RWPE2 (cell line): ENCODE data around the gene BCL7A.

ENCODE experiments used
- ATAC-seq: fragments of 200-7000 bp; cut with Tn5 transposase; 3 replicates; pipeline ENCODE4 v1.9.1; 2021; ENCODE audit warnings: low read depth
- DNase-seq: peaks from one replicate; pipeline ENCODE4 v3.0.0-alpha.2; 2020; ENCODE audit warnings: low spot score
- H3K27ac ChIP-seq: fragments of 450-650 bp; 2 replicates; pipeline ENCODE4 v1.5.1; 2017; ENCODE audit warnings: mild to moderate bottlenecking; ENCODE audit not compliant: poor library complexity, severe bottlenecking
- H3K27me3 ChIP-seq: fragments of 250-450 bp; sonication (Bioruptor Pico); 2 replicates; pipeline ENCODE4 v1.5.1; 2021; ENCODE audit warnings: mild to moderate bottlenecking, moderate library complexity; ENCODE audit not compliant: insufficient read depth, poor library complexity, severe bottlenecking
- H3K36me3 ChIP-seq: fragments of 250-450 bp; sonication (Bioruptor Pico); 2 replicates; pipeline ENCODE4 v1.5.1; 2020; ENCODE audit warnings: low read depth, mild to moderate bottlenecking, moderate library complexity
- H3K4me1 ChIP-seq: fragments of 250-450 bp; sonication (Bioruptor Pico); 2 replicates; pipeline ENCODE4 v1.5.1; 2021; ENCODE audit warnings: mild to moderate bottlenecking, moderate library complexity; ENCODE audit not compliant: insufficient read depth, poor library complexity, severe bottlenecking
- H3K4me3 ChIP-seq: fragments of 250-450 bp; sonication (Bioruptor Pico); 2 replicates; pipeline ENCODE4 v1.5.1; 2021; ENCODE audit warnings: mild to moderate bottlenecking, moderate library complexity; ENCODE audit not compliant: severe bottlenecking
- H3K9me3 ChIP-seq: fragments of 250-450 bp; sonication (Bioruptor Pico); 2 replicates; pipeline ENCODE4 v1.5.1; 2021; ENCODE audit warnings: mild to moderate bottlenecking, moderate library complexity; ENCODE audit not compliant: severe bottlenecking
- CTCF ChIP-seq: fragments of 450-650 bp; IDR thresholded peaks from one replicate; pipeline ENCODE4 v1.5.1; 2017; ENCODE audit warnings: mild to moderate bottlenecking, moderate library complexity; ENCODE audit not compliant: poor library complexity, severe bottlenecking

The BCL7A gene

GRCh38 chr12:122042910-122043309 lies 21.2 kb downstream of the BCL7A start:
- H3K36me3 ChIP-seq: peaks cover 48% of the 10 kb centered on the region
- no peak for DNase-seq
- H3K27ac ChIP-seq: no peak overlapping the region
- ATAC-seq: no peak
- TF ChIP-seq CTCF: no peak
- H3K4me3 ChIP-seq: no peak overlapping the region
- no peaks in the 10 kb centered on the region for H3K9me3 ChIP-seq
- H3K27me3 ChIP-seq: no peaks in the 10 kb centered on the region
- no peaks in the 10 kb centered on the region for H3K4me1 ChIP-seq

DNA sequence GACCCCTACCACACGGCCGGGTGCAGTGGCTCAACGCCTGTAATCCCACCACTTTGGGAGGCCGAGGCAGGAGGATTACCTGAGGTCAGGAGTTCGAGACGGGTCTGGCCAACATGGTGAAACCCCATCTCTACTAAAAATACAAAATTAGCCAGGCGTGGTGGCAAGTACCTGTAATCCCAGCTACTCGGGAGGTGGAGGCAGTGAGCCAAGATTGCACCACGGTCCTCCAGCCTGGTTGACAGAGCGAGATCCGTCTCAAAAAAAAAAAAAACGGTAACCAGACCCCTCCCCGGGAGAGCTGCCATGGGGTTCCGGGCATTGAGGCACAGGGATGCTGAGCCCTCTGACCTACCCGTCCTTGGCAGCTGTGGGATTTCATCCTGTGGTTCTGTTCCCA lies 21.8 kb downstream of the BCL7A start:
- TF ChIP-seq CTCF: no peak
- H3K4me3 ChIP-seq: no peak overlapping the region
- H3K27ac ChIP-seq: no peak overlapping the region
- H3K27me3 ChIP-seq: no peaks in the 10 kb centered on the region
- no peaks in the 10 kb centered on the region for H3K9me3 ChIP-seq
- H3K36me3 ChIP-seq: peaks cover 47% of the 10 kb centered on the region
- ATAC-seq (no peak), DNase-seq (no peak)
- no peaks in the 10 kb centered on the region for H3K4me1 ChIP-seq

- Histone ChIP-seq H3K27me3 (no peaks in the 10 kb centered on the region), H3K36me3 (peaks cover 39% of the 10 kb centered on the region), H3K27ac (no peak overlapping the region), H3K9me3 (no peaks in the 10 kb centered on the region), H3K4me3 (no peak overlapping the region), H3K4me1 (no peaks in the 10 kb centered on the region)
- DNase-seq (no peak), ATAC-seq (no peak)
- TF ChIP-seq CTCF: no peak
Observed at GRCh38 chr12:122045262-122045661, 23.6 kb downstream of the BCL7A start.

DNA sequence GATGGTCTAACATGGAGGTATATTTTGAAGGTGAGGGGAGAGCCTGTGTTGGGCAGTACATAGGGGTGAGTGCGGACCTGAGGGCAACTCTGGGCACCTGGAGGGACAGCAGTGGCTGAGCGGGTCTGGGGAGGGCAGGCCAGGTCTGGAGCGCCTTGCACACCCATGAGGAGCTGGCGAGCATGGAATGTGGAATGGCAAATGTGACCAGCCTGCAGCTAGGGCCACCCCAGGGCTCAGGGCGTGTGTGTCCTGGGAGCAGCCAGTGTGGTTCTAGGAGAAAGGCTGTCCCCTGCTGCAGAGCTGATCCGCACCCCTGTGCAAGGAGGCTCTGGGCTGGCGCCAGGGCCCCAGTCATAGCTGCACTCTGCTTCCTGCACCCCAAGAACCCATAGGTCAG lies 24.5 kb downstream of the BCL7A start:
- no peaks in the 10 kb centered on the region for H3K4me1 ChIP-seq
- H3K27ac ChIP-seq: no peak overlapping the region
- H3K27me3 ChIP-seq: no peaks in the 10 kb centered on the region
- DNase-seq (no peak), ATAC-seq (no peak)
- peaks cover 36% of the 10 kb centered on the region for H3K36me3 ChIP-seq
- H3K9me3 ChIP-seq: no peaks in the 10 kb centered on the region
- H3K4me3 ChIP-seq: no peak overlapping the region
- no peak for TF ChIP-seq CTCF

- DNase-seq (no peak), ATAC-seq (no peak)
- Histone ChIP-seq H3K27ac (no peak overlapping the region), H3K4me1 (no peaks in the 10 kb centered on the region), H3K36me3 (peaks cover 32% of the 10 kb centered on the region), H3K27me3 (no peaks in the 10 kb centered on the region), H3K9me3 (no peaks in the 10 kb centered on the region), H3K4me3 (no peak overlapping the region)
- TF ChIP-seq CTCF: no peak
Observed at GRCh38 chr12:122048151-122048550, 26.5 kb downstream of the BCL7A start.
